ENCODE measurements around the gene ANLN.
"Not testable (repeated sequence)": the region's sequence is repeated elsewhere in the genome, so short reads cannot be mapped to it uniquely, and the experiment has no call there.

Gene ANLN

DNA sequence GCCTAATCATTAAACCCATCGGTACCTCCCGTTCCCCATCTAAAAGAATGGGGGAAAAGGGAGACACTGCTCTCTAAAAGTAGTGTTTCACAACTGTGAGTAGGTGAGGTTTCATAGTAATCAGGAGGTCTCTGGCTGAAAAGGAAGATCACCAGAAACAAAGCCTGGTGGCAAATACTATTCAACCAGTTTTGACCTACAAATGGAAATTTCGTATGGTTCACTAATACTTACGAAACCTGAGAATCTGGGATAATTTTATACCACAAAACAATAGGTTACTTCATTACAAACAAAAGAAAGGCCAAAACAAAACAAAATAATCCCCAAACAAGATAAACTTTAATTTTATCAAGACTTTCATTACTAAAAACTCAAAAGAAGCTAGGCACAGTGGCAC, 28.4 kb upstream of the ANLN start:
- peaks cover 26% of the 10 kb centered on the region for H3K4me1 ChIP-seq (ENCODE audit: control insufficient read depth, insufficient read depth, low read length)
- peaks cover 84% of the 10 kb centered on the region for H3K27me3 ChIP-seq (ENCODE audit: control insufficient read depth, insufficient read depth, low read length)
- H3K9ac ChIP-seq (ENCODE audit: low read length): no peak overlapping the region
- H3K4me3 ChIP-seq (ENCODE audit: low read depth, low read length): no peak overlapping the region
- no peaks in the 10 kb centered on the region for H3K36me3 ChIP-seq (ENCODE audit: control insufficient read depth, insufficient read depth, low read length)
- no peak overlapping the region for H3K27ac ChIP-seq (ENCODE audit: low read depth, low read length)
- H3K9me3 ChIP-seq (ENCODE audit: control insufficient read depth, insufficient read depth, low read depth, low read length): no peaks in the 10 kb centered on the region

DNA sequence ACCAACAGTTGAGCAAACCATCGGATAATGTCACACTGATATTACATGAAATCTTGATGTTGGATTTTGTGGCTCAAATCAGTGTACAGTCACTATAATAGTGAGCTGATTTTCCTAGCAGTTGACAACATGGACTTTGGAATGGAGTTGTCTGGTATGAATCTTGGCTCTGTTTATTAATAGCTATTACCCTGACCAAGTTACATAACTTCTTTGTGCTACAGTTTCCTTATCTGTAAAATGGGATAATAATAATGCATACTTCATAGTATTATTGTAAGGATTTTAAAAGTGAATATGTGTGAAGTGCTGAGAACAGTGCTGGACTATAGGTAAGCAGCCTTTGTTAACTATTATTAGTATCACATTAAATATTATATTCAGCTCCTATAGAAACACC, 26.1 kb upstream of the ANLN start:
- Histone ChIP-seq H3K36me3 (ENCODE audit: control insufficient read depth, insufficient read depth, low read length) (no peaks in the 10 kb centered on the region), H3K4me1 (ENCODE audit: control insufficient read depth, insufficient read depth, low read length) (peaks cover 26% of the 10 kb centered on the region), H3K9ac (ENCODE audit: low read length) (no peak overlapping the region), H3K27me3 (ENCODE audit: control insufficient read depth, insufficient read depth, low read length) (peaks cover 86% of the 10 kb centered on the region), H3K27ac (ENCODE audit: low read depth, low read length) (no peak overlapping the region), H3K4me3 (ENCODE audit: low read depth, low read length) (no peak overlapping the region), H3K9me3 (ENCODE audit: control insufficient read depth, insufficient read depth, low read depth, low read length) (no peaks in the 10 kb centered on the region)

DNA sequence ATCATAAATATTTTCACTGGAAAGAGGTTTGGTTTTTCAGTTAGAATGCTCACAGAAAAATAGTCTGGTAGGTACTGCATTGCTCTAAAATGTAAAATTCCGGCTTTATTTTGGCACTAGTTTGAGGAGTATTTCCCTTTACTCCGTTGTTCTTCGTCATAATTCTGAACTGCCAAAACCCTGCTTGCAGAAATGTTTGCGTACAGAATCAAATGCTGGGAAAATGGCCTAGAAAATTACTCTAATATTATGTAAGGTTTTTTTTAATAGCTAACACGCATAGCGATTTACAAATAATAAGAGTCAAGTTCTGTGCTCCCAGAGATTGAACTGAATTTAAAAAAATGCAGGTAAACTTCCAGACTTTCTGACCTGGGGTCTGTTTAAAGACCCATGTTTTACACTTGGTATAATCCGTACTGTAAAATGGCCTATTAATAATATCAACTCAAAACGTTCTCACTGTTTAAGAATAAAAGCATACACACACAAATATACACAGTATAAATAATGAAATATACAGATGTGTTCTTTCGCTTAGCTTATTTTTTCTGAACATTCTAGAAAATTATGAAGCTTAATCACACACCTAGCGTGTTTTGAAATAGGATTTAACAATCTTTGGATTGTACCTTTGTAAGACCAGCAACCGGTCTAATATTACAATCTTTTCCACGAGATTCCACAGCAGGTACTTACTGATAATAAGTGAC, 23.5 kb upstream of the ANLN start:
- H3K9me3 ChIP-seq (ENCODE audit: control insufficient read depth, insufficient read depth, low read depth, low read length): no peaks in the 10 kb centered on the region
- H3K27me3 ChIP-seq (ENCODE audit: control insufficient read depth, insufficient read depth, low read length): peaks cover 63% of the 10 kb centered on the region
- H3K36me3 ChIP-seq (ENCODE audit: control insufficient read depth, insufficient read depth, low read length): no peaks in the 10 kb centered on the region
- H3K4me1 ChIP-seq (ENCODE audit: control insufficient read depth, insufficient read depth, low read length): 0 out of 2 replicates have a peak, but pooled peaks cover 2% of the 10 kb centered on the region
- no peak overlapping the region for H3K27ac ChIP-seq (ENCODE audit: low read depth, low read length)
- no peak overlapping the region for H3K9ac ChIP-seq (ENCODE audit: low read length)
- peak overlapping the region; percentile 76 for H3K4me3 ChIP-seq (ENCODE audit: low read depth, low read length)

DNA sequence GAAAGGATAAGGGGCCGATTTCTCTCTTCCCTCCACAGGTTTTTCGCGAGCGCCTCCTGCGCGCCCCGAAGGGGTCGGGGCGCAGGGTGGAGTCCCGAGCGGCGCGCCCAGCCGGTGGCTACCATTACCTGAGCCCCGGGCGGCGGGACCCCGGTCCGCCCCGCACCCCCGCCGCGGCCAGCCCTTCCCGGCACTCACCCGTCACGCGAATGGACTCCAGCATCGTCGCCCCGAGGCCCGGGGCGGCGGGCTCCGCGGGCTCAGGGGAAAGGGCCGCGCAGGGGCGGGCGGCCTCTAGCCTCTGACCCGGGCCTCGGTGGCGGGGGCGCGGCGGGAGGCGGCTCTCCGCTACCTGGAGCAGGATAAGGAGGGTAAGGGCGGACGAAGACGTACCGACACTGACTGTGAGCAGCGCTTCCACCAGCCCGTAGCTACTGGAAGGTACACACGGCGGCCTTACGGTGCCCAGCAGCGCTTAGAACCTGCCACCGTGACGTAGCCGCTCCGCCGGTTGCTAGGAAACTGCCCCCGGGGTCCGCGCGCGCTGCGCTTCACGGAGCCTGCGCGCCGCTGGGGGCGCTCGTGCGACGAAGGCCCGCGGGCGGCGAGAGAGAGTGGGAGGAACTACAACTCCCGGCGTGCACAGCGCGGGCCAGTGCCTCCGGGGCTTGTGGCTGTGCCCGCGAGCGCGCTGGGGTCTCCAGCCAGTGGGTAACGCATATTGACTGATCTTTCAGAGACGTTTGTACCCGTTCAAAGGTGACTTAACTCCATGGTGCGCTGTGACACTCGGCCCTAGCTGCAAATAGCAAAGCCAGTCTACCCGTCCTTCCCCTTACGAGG, 22.7 kb upstream of the ANLN start:
- Histone ChIP-seq H3K9ac (ENCODE audit: low read length) (peak overlapping the region; percentile 64), H3K4me1 (ENCODE audit: control insufficient read depth, insufficient read depth, low read length) (no peaks in the 10 kb centered on the region), H3K4me3 (ENCODE audit: low read depth, low read length) (peak overlapping the region; percentile 76), H3K9me3 (ENCODE audit: control insufficient read depth, insufficient read depth, low read depth, low read length) (no peaks in the 10 kb centered on the region), H3K36me3 (ENCODE audit: control insufficient read depth, insufficient read depth, low read length) (no peaks in the 10 kb centered on the region), H3K27me3 (ENCODE audit: control insufficient read depth, insufficient read depth, low read length) (peaks cover 55% of the 10 kb centered on the region), H3K27ac (ENCODE audit: low read depth, low read length) (no peak overlapping the region)

DNA sequence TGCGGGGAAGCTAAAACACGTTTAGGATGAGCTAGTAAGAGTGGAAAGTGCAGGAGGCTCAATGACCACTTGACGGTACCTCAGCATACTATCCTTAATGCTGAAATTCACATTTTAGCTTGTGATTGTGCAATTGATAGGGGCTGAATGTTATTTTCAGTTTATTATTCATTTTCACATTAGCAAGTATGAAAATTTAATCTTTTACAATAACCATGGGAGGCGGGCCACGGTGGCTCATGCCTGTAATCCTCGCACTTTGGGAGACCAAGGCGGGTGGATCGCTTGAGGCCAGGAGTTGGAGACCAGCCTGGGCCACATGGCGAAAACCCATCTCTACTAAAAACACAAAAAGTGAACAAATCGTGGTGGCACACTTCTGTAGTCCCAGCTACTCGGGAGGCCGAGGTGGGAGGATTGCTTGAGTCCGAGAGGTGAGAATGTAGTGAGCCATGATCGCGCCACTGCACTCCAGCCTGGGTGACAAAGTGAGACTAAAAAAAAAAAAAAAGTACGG, 22.0 kb upstream of the ANLN start:
- Histone ChIP-seq H3K27me3 (ENCODE audit: control insufficient read depth, insufficient read depth, low read length) (peaks cover 48% of the 10 kb centered on the region), H3K4me3 (ENCODE audit: low read depth, low read length) (peak overlapping the region; percentile 76), H3K36me3 (ENCODE audit: control insufficient read depth, insufficient read depth, low read length) (no peaks in the 10 kb centered on the region), H3K9ac (ENCODE audit: low read length) (peak overlapping the region; percentile 40), H3K4me1 (ENCODE audit: control insufficient read depth, insufficient read depth, low read length) (no peaks in the 10 kb centered on the region), H3K9me3 (ENCODE audit: control insufficient read depth, insufficient read depth, low read depth, low read length) (no peaks in the 10 kb centered on the region), H3K27ac (ENCODE audit: low read depth, low read length) (no peak overlapping the region)

DNA sequence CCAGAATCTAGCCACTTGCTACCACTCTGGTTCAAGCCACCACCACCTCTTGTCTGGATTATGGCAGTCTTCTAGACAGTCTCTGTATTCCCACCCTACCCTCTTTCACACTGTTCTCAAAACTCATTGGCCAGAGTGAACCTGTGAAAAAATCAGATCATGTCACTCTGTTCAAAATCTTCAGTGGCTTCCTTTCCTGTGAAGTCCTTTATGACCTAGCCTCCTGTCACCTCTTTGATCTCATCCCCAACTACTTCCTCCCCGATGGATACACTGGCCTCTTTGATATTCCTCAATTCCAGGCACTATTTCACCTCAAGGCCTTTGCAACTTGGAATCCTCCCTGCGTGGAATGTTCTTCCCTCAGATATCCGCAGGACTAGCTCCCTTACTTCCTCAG, 21.2 kb upstream of the ANLN start:
- Histone ChIP-seq H3K27ac (ENCODE audit: low read depth, low read length) (no peak overlapping the region), H3K4me3 (ENCODE audit: low read depth, low read length) (no peak overlapping the region), H3K4me1 (ENCODE audit: control insufficient read depth, insufficient read depth, low read length) (no peaks in the 10 kb centered on the region), H3K36me3 (ENCODE audit: control insufficient read depth, insufficient read depth, low read length) (no peaks in the 10 kb centered on the region), H3K9me3 (ENCODE audit: control insufficient read depth, insufficient read depth, low read depth, low read length) (no peaks in the 10 kb centered on the region), H3K27me3 (ENCODE audit: control insufficient read depth, insufficient read depth, low read length) (peaks cover 39% of the 10 kb centered on the region), H3K9ac (ENCODE audit: low read length) (no peak overlapping the region)

DNA sequence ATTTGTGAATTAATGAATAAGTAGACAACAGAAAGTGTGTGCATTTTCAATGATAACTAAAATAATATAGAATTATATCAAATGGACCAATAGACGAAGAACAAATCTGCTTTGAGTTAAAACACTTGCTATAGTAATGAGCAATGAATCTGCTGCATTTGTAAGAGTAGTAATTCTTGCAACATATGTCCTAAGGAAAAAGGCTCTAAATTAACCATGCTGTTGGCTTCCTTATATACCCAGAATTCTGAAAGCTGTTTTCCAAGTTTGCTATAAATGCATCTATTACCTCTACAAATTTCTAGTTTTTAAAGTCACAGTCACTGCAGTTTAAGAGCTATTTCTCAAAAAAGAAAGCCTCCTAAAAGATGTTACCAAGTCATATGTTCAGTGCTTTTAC, 20.5 kb upstream of the ANLN start:
- Histone ChIP-seq H3K4me3 (ENCODE audit: low read depth, low read length) (no peak overlapping the region), H3K27ac (ENCODE audit: low read depth, low read length) (no peak overlapping the region), H3K36me3 (ENCODE audit: control insufficient read depth, insufficient read depth, low read length) (no peaks in the 10 kb centered on the region), H3K4me1 (ENCODE audit: control insufficient read depth, insufficient read depth, low read length) (no peaks in the 10 kb centered on the region), H3K9ac (ENCODE audit: low read length) (no peak overlapping the region), H3K9me3 (ENCODE audit: control insufficient read depth, insufficient read depth, low read depth, low read length) (no peaks in the 10 kb centered on the region), H3K27me3 (ENCODE audit: control insufficient read depth, insufficient read depth, low read length) (peaks cover 38% of the 10 kb centered on the region)

DNA sequence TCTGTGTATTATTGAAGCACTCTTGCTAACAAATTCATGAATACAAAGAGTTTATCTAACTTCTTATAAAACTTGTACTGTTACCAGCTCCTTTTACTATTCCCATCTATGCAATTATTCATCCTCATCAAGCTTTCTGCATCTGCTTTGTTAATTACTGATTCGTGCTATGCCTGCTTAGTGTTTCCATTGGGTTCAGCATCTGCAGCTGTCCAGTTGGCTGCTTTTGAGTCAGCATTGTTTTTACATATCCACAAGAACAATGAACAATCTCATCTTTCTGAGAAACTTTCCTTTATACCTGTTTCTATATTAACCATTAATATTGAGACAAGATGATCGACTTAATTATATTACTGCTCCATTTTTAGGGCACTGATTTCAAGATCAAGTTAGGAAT, 19.6 kb upstream of the ANLN start:
- H3K9me3 ChIP-seq (ENCODE audit: control insufficient read depth, insufficient read depth, low read depth, low read length): no peaks in the 10 kb centered on the region
- H3K9ac ChIP-seq (ENCODE audit: low read length): no peak overlapping the region
- no peak overlapping the region for H3K4me3 ChIP-seq (ENCODE audit: low read depth, low read length)
- H3K27me3 ChIP-seq (ENCODE audit: control insufficient read depth, insufficient read depth, low read length): peaks cover 29% of the 10 kb centered on the region
- no peak overlapping the region for H3K27ac ChIP-seq (ENCODE audit: low read depth, low read length)
- no peaks in the 10 kb centered on the region for H3K4me1 ChIP-seq (ENCODE audit: control insufficient read depth, insufficient read depth, low read length)
- no peaks in the 10 kb centered on the region for H3K36me3 ChIP-seq (ENCODE audit: control insufficient read depth, insufficient read depth, low read length)

DNA sequence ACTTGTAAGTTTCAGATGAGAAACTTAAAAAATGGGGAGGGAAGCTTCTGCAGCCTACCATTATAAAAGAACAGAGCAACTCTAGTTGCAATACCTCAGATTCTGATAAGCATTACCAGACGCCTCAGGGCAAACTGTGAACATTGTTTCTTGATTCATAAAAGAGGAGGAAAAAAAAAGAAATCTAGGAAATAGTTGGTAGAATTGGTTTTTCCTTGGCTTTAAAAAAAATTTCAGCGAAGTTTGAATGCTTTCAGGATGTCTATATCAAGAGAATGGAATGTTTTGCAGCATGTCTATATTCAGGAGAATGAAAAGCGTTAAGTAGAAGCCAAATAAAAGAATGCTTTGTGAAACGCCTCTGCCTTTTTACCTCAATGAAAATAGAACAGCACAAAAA, 17.5 kb upstream of the ANLN start:
- H3K36me3 ChIP-seq (ENCODE audit: control insufficient read depth, insufficient read depth, low read length): no peaks in the 10 kb centered on the region
- H3K4me1 ChIP-seq (ENCODE audit: control insufficient read depth, insufficient read depth, low read length): no peaks in the 10 kb centered on the region
- H3K27me3 ChIP-seq (ENCODE audit: control insufficient read depth, insufficient read depth, low read length): peaks cover 13% of the 10 kb centered on the region; the same call in 1 of the 2 replicates
- no peak overlapping the region for H3K4me3 ChIP-seq (ENCODE audit: low read depth, low read length)
- H3K9ac ChIP-seq (ENCODE audit: low read length): no peak overlapping the region
- no peak overlapping the region for H3K27ac ChIP-seq (ENCODE audit: low read depth, low read length)
- no peaks in the 10 kb centered on the region for H3K9me3 ChIP-seq (ENCODE audit: control insufficient read depth, insufficient read depth, low read depth, low read length)

DNA sequence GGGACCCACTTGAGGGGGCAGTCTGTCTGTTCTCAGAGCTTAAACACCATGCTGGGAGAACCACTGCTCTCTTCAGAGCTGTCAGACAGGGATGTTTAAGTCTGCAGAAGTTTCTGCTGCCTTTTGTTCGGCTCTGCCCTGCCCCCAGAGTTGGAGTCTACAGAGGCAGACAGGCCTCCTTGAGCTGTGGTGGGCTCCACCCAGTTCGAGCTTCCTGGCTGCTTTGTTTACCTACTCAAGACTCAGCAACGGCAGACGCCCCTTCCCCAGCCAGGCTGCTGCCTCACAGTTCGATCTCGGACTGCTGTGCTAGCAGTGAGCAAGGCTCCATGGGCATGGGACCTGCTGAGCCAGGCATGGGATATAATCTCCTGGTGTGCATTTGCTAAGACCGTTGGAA, 11.1 kb upstream of the ANLN start:
- not testable (repeated sequence) for H3K4me3 ChIP-seq (ENCODE audit: low read depth, low read length); H3K27ac ChIP-seq (ENCODE audit: low read depth, low read length); H3K4me1 ChIP-seq (ENCODE audit: control insufficient read depth, insufficient read depth, low read length); H3K9ac ChIP-seq (ENCODE audit: low read length); H3K36me3 ChIP-seq (ENCODE audit: control insufficient read depth, insufficient read depth, low read length); H3K27me3 ChIP-seq (ENCODE audit: control insufficient read depth, insufficient read depth, low read length)
- H3K9me3 ChIP-seq (ENCODE audit: control insufficient read depth, insufficient read depth, low read depth, low read length): peaks cover 11% of the 10 kb centered on the region; the same call in 1 of the 2 replicates

DNA sequence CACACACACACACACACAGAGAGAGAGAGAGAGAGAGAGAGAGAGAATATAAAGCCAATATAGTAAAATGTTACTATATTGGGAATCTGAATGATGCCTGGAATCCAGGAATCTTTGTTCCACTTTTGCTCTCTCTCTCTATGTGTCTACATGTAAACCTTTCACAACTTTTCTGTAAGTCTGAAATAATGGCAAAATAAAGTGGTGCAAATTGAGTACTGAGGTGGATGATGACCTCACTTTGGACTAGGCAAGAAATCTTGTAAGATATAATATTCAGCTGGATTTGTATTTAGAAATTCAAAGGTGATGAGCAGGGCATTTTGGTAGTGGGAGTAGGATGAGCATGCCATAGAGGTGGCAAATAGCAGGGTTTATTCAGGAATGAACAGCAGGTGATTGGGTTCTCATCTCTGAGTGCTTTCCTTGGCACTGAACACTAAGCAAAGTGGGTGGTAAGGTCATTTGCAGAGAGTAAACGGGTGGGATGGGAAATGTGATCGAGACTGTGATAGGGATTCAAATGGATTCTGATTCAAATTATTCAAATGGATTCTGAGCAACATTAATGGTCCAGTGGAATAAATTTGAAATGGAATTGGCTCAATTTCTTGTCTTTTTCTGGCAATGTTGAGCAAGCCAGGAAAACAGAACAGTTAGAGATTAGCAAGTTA, 9.7 kb upstream of the ANLN start:
- Histone ChIP-seq H3K27ac (ENCODE audit: low read depth, low read length) (no peak overlapping the region), H3K9me3 (ENCODE audit: control insufficient read depth, insufficient read depth, low read depth, low read length) (peaks cover 11% of the 10 kb centered on the region; the same call in 1 of the 2 replicates), H3K27me3 (ENCODE audit: control insufficient read depth, insufficient read depth, low read length) (no peaks in the 10 kb centered on the region), H3K9ac (ENCODE audit: low read length) (no peak overlapping the region), H3K4me3 (ENCODE audit: low read depth, low read length) (no peak overlapping the region), H3K36me3 (ENCODE audit: control insufficient read depth, insufficient read depth, low read length) (no peaks in the 10 kb centered on the region), H3K4me1 (ENCODE audit: control insufficient read depth, insufficient read depth, low read length) (no peaks in the 10 kb centered on the region)

Data from HUES6 (cell line).